Adrenal gland (tissue), 12 donors: ENCODE results near the gene CCDC88B. TPM values are rescaled to one million over a fixed set of nuclear protein-coding genes. Genes with fewer than 3 reads are reported as not detected.

Experiments used
- DNase-seq, 7 donors: peaks; one replicate each; pipeline ENCODE4 v3.0.0-alpha.2; 2019 to 2020
- H3K27ac ChIP-seq, 5 donors: fragments of 200-600 bp; sonication (generic) in 4 of 5; 1 replicate in 3 of 5; 2 replicates in 2 of 5; pipeline versions ENCODE4 v1.5.1 to v1.8.0; 2016 to 2020; ENCODE audit warnings: mild to moderate bottlenecking in 1 of 5
- H3K27me3 ChIP-seq: fragments of 200-600 bp; 2 replicates; pipeline ENCODE4 v1.8.0; 2021
- H3K36me3 ChIP-seq, 2 donors: fragments of 200-600 bp; replicated peaks in 1 of 2; 1 replicate in 1 of 2; 2 replicates in 1 of 2; pipeline versions ENCODE4 v1.5.1 to v1.8.0; 2018 to 2022
- H3K4me1 ChIP-seq, 2 donors: fragments of 200-600 bp; replicated peaks in 1 of 2; 1 replicate in 1 of 2; 2 replicates in 1 of 2; pipeline versions ENCODE4 v1.5.1 to v1.8.0; 2018 to 2021
- H3K4me3 ChIP-seq, 4 donors: fragments of 200-600 bp; sonication (generic) in 3 of 4; one replicate each; pipeline ENCODE4 v1.5.1; 2016 to 2018
- H3K9me3 ChIP-seq, 3 donors: fragments of 200-600 bp; sonication (generic) in 1 of 3; replicated peaks in 1 of 3; 1 replicate in 2 of 3; 2 replicates in 1 of 3; pipeline versions ENCODE4 v1.5.1 to v1.8.0; 2016 to 2021
- CTCF ChIP-seq, 6 experiments: fragments of 450-650 bp in 4 of 6; fragments of 200-600 bp in 2 of 6; sonication (generic) in 1 of 6; IDR thresholded peaks; 1 replicate in 5 of 6; 2 replicates in 1 of 6; pipeline versions ENCODE4 v1.5.1 to v1.8.0; 2016 to 2021; ENCODE audit warnings: antibody characterized with exemption in 6 of 6, mild to moderate bottlenecking in 2 of 6, moderate library complexity in 1 of 6
- POLR2A ChIP-seq, 2 donors: fragments of 450-650 bp; IDR thresholded peaks; one replicate each; pipeline ENCODE4 v1.6.1; 2017; ENCODE audit warnings: antibody characterized with exemption in 2 of 2, mild to moderate bottlenecking in 2 of 2, moderate library complexity in 1 of 2
- WGBS, 4 donors: extraction: QIAGEN DNeasy Blood & Tissue Kit in 2 of 4; methylation state at CpG; one replicate each; pipeline versions ENCODE4 v1.1.5 to v1.1.7; 2013 to 2017; 5-methylcytosine and 5-hydroxymethylcytosine counted together
- intact Hi-C, 2 donors: fragments of 100-400 bp; cut with DNase I; formaldehyde crosslinking; loops; one replicate each; pipeline versions ENCODE4 v1.14.1 to v1.15.0; 2022 to 2023
- polyA plus RNA-seq, 3 donors: library from polyadenylated mRNA; stranded (reverse); fragments of 200-250 nt in 2 of 3; fragments of 350-450 nt in 1 of 3; fragmentation: Illumina TruSeq in 1 of 3; extraction: RNeasy Lipid Tissue Mini Kit (QIAGEN cat#74804) in 1 of 3; gene quantifications; one replicate each; pipeline ENCODE4 v1.2.3, GENCODE V29; 2013 to 2014
- total RNA-seq, 9 donors: library from RNA; depleted of rRNA in 4 of 9; stranded (reverse); fragments of >200 nt in 4 of 9; fragments of 120-200 nt in 1 of 9; fragmentation: NEBNext Ultra II Directional in 1 of 9; extraction: Animal tissue kit (Norgen Biotek cat#: 25700) in 1 of 9; gene quantifications; one replicate each; pipeline versions ENCODE4 v1.1.0 to v1.2.4, GENCODE V29; 2013 to 2023
- donor health status: healthy with polysubstance abuse.
- donor health status: Bipolar disorder and iron deficiency.
- donor health status: DM: yes; HTN: yes; CAD: no.
- donor health status: DM: no; HTN: no; CAD: no.
- donor health status: DM: no; HTN: no; CAD: no.
- donor health status: DM: yes; HTN: yes; CAD: no.

The CCDC88B gene
- total and polyA plus RNA-seq, 12 donors = 5.1 to 143 (median 14.5) TPM

- H3K4me1 ChIP-seq = peaks cover 20 to 34% of the 10 kb centered on the region in 2 donors
- no peak overlapping the region for H3K4me3 ChIP-seq
- no peaks in the 10 kb centered on the region for H3K9me3 ChIP-seq
- no peak overlapping the region for H3K27ac ChIP-seq
- H3K36me3 ChIP-seq = no peaks in the 10 kb centered on the region
- TF ChIP-seq CTCF (IDR thresholded peaks at IDR 0.05) = no peak
- no peak for TF ChIP-seq POLR2A (IDR thresholded peaks at IDR 0.05)
- H3K27me3 ChIP-seq = peaks cover 59% of the 10 kb centered on the region
- intact Hi-C loops = loop anchor here in 1 of 2 donors (5.0 to 10.0 kb wide), 2 partner anchors 89 to 291 kb away; partner anchors contain the start of gene FERMT3
- WGBS, 4 donors = 50 to 90% (median 61%) methylated on average over 1 of the region's 1 CpG
- no peak for DNase-seq
Observed at GRCh38 chr11:64296236-64296635, 43.8 kb upstream of the CCDC88B start.

GRCh38 chr11:64296830-64297698 lies 42.9 kb upstream of the CCDC88B start:
- DNase-seq = no peak
- no peaks in the 10 kb centered on the region for H3K9me3 ChIP-seq
- no peaks in the 10 kb centered on the region for H3K36me3 ChIP-seq
- 17 to 22% (median 20%) methylated on average over 11 to 34 of the region's 34 CpGs for WGBS, 4 donors
- H3K4me1 ChIP-seq = peaks cover 20 to 31% of the 10 kb centered on the region in 2 donors
- H3K4me3 ChIP-seq = no peak overlapping the region
- no peak overlapping the region for H3K27ac ChIP-seq
- TF ChIP-seq CTCF (IDR thresholded peaks at IDR 0.05) (no peak), POLR2A (IDR thresholded peaks at IDR 0.05) (no peak)
- intact Hi-C loops = loop anchor here in 1 of 2 donors (5.0 to 10.0 kb wide), 2 partner anchors 90 to 292 kb away; partner anchors contain the start of gene FERMT3
- H3K27me3 ChIP-seq = peaks cover 50% of the 10 kb centered on the region

DNA sequence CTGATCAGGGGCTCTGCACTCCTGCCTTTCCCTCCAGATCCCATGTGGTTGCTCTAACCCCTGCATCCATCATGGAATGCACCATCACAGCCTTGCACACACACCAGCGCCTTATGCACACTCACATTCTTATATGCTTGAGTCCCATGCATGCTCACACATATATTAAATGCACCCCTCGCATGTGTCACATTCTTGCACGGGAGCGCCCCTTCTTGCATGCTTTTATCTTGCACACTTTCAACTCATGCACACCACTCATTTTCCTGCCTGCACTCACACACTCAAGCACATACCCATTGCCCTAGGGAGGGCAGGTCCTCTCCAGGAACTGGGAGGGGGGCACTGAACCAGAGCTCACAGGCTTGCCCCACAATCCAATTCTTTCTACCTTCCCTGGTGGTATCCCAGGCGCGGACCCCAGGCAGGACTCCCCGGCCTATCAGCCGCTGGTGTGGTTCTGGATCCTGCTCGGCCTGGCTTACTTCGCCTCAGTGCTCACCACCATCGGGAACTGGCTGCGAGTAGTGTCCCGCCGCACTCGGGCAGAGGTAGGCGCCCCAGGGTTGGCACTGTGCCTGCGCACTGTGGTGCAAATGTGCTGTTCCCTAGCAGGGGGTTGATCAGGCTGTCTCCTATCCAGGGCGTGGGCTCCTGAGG lies 42.2 kb upstream of the CCDC88B start:
- Histone ChIP-seq H3K9me3 (no peaks in the 10 kb centered on the region), H3K4me3 (no peak overlapping the region), H3K4me1 (peaks cover 20 to 25% of the 10 kb centered on the region in 2 donors), H3K36me3 (no peaks in the 10 kb centered on the region), H3K27ac (no peak overlapping the region), H3K27me3 (peaks cover 43% of the 10 kb centered on the region)
- no peak for DNase-seq
- intact Hi-C loops = loop anchor here in 1 of 2 donors (5.0 to 10.0 kb wide), 2 partner anchors 91 to 293 kb away; partner anchors contain the start of gene FERMT3
- 56 to 62% (median 59%) methylated on average over 16 to 18 of the region's 18 CpGs for WGBS, 4 donors
- no peak for TF ChIP-seq CTCF (IDR thresholded peaks at IDR 0.05)
- no peak for TF ChIP-seq POLR2A (IDR thresholded peaks at IDR 0.05)
